Adrenal gland (tissue), 5 donors: ENCODE measurements around the gene ASAP2.

ENCODE experiments used
- CTCF ChIP-seq, 6 experiments: fragments of 450-650 bp in 4 of 6; fragments of 200-600 bp in 2 of 6; sonication (generic) in 1 of 6; IDR thresholded peaks; 1 replicate in 5 of 6; 2 replicates in 1 of 6; pipeline versions ENCODE4 v1.5.1 to v1.8.0; 2016 to 2021; ENCODE audit warnings: antibody characterized with exemption in 6 of 6, mild to moderate bottlenecking in 2 of 6, moderate library complexity in 1 of 6
- POLR2A ChIP-seq, 2 donors: fragments of 450-650 bp; IDR thresholded peaks; one replicate each; pipeline ENCODE4 v1.6.1; 2017; ENCODE audit warnings: antibody characterized with exemption in 2 of 2, mild to moderate bottlenecking in 2 of 2, moderate library complexity in 1 of 2
- donor health status: DM: no; HTN: no; CAD: no.

- TF ChIP-seq CTCF (IDR thresholded peaks at IDR 0.05) (no peak), POLR2A (IDR thresholded peaks at IDR 0.05) (no peak)
Measured at GRCh38 chr2:9365498-9366019, 158.9 kb downstream of the ASAP2 start.
